ENCODE data around the gene HOXB9. TPM values are rescaled to one million over a fixed set of nuclear protein-coding genes. Genes with fewer than 3 reads are reported as not detected.

HOXB9 gene
- total RNA-seq, 2 donors from 2014 or later, result 0.09 to 0.68 TPM

DNA sequence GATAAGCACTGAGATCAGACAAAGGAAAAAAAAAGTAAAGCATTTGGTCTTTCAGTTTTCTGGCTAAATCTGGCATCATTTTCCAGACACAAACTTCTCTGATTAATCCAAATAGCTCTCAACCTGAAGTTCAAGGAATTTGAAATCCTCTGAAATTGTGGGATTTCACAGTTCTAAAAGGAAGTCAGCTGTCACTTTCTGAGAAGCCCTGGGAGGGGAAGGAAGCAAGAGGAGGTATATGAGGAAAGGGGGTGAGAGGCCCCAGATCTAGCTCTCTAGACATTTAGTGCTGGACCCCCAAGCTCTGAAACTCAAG, 17.5 kb upstream of the HOXB9 start:
- Histone ChIP-seq H3K4me1 (replicated peaks) (no peaks in the 10 kb centered on the region), H3K27me3 (replicated peaks; ENCODE audit: insufficient read depth) (peaks cover 15% of the 10 kb centered on the region), H3K36me3 (no peaks in the 10 kb centered on the region), H3K9me3 (no peaks in the 10 kb centered on the region), H3K4me3 (no peak overlapping the region), H3K27ac (no peak overlapping the region)
- no peak for TF ChIP-seq POLR2AphosphoS5 (IDR thresholded peaks at IDR 0.05)
- TF ChIP-seq, protein P1, sequence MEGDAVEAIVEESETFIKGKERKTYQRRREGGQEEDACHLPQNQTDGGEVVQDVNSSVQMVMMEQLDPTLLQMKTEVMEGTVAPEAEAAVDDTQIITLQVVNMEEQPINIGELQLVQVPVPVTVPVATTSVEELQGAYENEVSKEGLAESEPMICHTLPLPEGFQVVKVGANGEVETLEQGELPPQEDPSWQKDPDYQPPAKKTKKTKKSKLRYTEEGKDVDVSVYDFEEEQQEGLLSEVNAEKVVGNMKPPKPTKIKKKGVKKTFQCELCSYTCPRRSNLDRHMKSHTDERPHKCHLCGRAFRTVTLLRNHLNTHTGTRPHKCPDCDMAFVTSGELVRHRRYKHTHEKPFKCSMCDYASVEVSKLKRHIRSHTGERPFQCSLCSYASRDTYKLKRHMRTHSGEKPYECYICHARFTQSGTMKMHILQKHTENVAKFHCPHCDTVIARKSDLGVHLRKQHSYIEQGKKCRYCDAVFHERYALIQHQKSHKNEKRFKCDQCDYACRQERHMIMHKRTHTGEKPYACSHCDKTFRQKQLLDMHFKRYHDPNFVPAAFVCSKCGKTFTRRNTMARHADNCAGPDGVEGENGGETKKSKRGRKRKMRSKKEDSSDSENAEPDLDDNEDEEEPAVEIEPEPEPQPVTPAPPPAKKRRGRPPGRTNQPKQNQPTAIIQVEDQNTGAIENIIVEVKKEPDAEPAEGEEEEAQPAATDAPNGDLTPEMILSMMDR (IDR thresholded peaks at IDR 0.05), result no peak
- TF ChIP-seq POLR2A (IDR thresholded peaks at IDR 0.05), result no peak
- intact Hi-C loops (cut with DNase I), result no loop called here
- no peak for DNase-seq (ENCODE audit: low spot score)

DNA sequence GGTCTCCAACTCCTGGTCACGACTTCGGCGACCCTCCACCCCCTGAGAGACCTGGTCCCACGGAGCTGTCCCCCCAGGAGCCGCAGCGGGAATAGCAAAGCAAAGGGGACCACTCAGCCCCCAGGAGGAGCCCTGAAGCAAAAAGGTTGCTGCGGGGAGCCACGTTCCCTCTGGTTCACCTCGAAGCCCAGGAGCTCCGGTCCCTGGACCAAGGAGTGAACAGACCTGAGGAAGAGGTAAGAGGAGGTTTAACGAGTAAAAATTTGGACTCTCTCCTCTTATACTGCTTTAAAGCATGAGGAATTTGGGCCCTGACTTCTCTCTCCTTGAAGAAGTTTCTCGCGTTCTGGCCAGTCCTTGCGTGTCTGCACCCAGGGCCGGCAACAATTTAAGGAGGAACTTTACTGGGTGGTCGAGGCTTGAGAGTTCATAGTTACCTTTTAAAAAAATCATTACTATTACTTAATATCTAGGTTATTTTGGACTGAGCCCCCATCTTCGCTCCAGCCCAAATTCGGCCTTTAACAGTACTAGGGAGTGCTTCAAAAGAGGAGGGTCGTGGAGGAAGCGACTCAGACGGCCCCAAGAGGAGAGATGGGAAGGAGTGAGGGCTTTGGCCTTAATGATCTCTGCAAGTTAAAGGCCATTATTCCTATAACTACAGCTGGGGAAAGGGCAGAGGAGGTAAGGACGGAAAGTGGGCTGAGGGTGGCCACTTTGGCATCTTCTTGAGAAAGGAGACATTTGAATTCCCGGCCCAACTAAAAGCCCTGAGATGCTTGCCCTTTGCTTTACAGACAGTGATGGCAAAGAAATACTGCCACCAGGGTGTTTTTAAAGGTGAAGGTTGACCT, 16.9 kb upstream of the HOXB9 start:
- TF ChIP-seq POLR2AphosphoS5 (IDR thresholded peaks at IDR 0.05) (no peak), POLR2A (IDR thresholded peaks at IDR 0.05) (no peak)
- TF ChIP-seq, protein P1 (IDR thresholded peaks at IDR 0.05), result no peak
- no peaks in the 10 kb centered on the region for H3K36me3 ChIP-seq
- 56% methylated on average over 23 of the region's 23 CpGs for WGBS
- no peaks in the 10 kb centered on the region for H3K4me1 ChIP-seq (replicated peaks)
- intact Hi-C loops (cut with DNase I), result no loop called here
- H3K27me3 ChIP-seq (replicated peaks; ENCODE audit: insufficient read depth), result peaks cover 15% of the 10 kb centered on the region
- DNase-seq (ENCODE audit: low spot score), result no peak
- H3K27ac ChIP-seq, result no peak overlapping the region
- no peaks in the 10 kb centered on the region for H3K9me3 ChIP-seq
- H3K4me3 ChIP-seq, result no peak overlapping the region

DNA sequence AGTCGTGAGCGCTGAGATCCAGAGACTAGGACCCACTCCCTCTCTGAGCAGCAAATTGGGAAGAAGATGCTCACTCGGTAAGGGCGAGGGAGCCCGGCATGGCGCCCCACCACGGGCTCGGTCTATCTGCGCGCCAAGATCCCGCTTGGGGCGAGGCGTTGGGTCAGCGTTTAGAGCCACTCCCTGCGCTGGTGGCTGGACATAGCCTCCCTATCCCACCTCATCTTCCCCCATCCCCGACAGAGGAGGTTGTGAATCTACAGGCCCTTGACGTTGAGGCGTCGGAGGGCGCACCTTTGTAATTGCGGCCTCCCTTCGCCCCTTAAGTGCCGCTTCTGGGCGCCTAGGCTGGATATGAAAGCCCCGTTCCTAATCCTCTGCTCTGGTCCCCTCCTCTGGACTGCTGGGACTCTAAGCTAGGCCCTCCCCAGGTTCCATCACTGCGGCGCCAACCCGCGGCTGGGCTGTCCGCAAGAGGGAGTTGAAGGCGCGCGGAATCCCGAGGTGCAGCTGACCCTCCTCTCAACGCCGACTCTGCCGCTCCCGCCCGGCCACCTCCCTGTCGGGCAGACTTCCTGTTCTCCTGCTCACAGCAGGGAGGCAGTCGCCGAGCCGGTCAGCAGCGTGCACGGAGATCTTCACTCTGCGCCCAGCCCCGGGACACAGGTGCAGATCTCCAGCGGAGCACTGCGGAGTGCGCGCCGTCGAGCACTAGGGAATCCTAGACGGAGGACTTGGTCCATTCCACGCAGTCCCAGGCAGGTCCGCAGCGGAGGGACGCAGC, 16.1 kb upstream of the HOXB9 start:
- H3K36me3 ChIP-seq, result no peaks in the 10 kb centered on the region
- no peak for DNase-seq (ENCODE audit: low spot score)
- no peak overlapping the region for H3K27ac ChIP-seq
- 34% methylated on average over 56 of the region's 58 CpGs for WGBS
- intact Hi-C loops (cut with DNase I), result no loop called here
- no peak for TF ChIP-seq POLR2A (IDR thresholded peaks at IDR 0.05)
- TF ChIP-seq, protein P1 (IDR thresholded peaks at IDR 0.05), result no peak
- TF ChIP-seq POLR2AphosphoS5 (IDR thresholded peaks at IDR 0.05), result no peak
- H3K4me1 ChIP-seq (replicated peaks), result no peaks in the 10 kb centered on the region
- H3K27me3 ChIP-seq (replicated peaks; ENCODE audit: insufficient read depth), result peaks cover 22% of the 10 kb centered on the region
- no peak overlapping the region for H3K4me3 ChIP-seq
- no peaks in the 10 kb centered on the region for H3K9me3 ChIP-seq

- peaks cover 21% of the 10 kb centered on the region for H3K27me3 ChIP-seq (replicated peaks; ENCODE audit: insufficient read depth)
- H3K4me1 ChIP-seq (replicated peaks), result no peaks in the 10 kb centered on the region
- H3K4me3 ChIP-seq, result no peak overlapping the region
- TF ChIP-seq POLR2A (IDR thresholded peaks at IDR 0.05), result no peak
- TF ChIP-seq POLR2AphosphoS5 (IDR thresholded peaks at IDR 0.05), result no peak
- TF ChIP-seq, protein P1 (IDR thresholded peaks at IDR 0.05), result no peak
- intact Hi-C loops (cut with DNase I), result no loop called here
- WGBS, result 36% methylated on average over 29 of the region's 29 CpGs
- no peaks in the 10 kb centered on the region for H3K9me3 ChIP-seq
- no peak for DNase-seq (ENCODE audit: low spot score)
- no peak overlapping the region for H3K27ac ChIP-seq
- no peaks in the 10 kb centered on the region for H3K36me3 ChIP-seq
Measured at GRCh38 chr17:48641541-48642058, 15.4 kb upstream of the HOXB9 start.
